ENCODE results near the gene OR4S2.

OR4S2 gene, protein sequence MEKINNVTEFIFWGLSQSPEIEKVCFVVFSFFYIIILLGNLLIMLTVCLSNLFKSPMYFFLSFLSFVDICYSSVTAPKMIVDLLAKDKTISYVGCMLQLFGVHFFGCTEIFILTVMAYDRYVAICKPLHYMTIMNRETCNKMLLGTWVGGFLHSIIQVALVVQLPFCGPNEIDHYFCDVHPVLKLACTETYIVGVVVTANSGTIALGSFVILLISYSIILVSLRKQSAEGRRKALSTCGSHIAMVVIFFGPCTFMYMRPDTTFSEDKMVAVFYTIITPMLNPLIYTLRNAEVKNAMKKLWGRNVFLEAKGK

DNA sequence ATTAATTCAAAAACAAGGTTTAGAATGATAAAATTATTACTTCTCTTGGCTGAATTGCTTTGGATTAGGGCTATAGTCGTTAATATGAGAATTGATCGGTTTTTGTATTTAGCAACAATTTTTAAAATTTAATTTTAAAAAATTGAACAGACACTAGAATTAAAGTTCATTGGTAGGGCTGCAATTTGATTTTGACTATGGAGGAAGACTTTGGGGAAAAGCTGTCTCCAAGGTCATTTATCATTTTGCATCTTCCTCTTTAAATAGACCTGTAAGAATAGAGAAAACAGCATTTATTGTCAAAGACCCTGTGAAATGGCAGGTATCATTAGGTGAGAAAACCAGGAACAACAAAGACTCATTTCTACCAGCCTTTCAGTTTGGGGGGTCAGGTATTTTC is at the start of gene OR4S2:
Gene OR4S2 (plus strand): TSS at position 301 of the 400 bp plus-strand sequence. CDS start 2,577 bp downstream, outside the sequence.
- H3K4me3 ChIP-seq (ENCODE audit: low read depth, low read length), result no peak within 1 kb of the TSS

GRCh38 chr11:55607545-55607944 is 40.6 kb upstream of the OR4S2 start, which contains the start of gene OR4C11:
OR4C11 (minus strand) TSS chr11:55607645; CDS start chr11:55604373, 3,272 bp downstream.
- no peak within 1 kb of the TSS for H3K4me3 ChIP-seq (ENCODE audit: low read depth, low read length)

- H3K4me3 ChIP-seq (ENCODE audit: low read depth, low read length), result no peak overlapping the region
These were observed 23.6 kb upstream of the OR4S2 start for GRCh38 chr11:55624531-55624930.

GRCh38 chr11:55634813-55635212 is 13.3 kb upstream of the OR4S2 start, which contains the start of gene OR4P4:
OR4P4 (plus strand) TSS chr11:55635113.
- no peak within 1 kb of the TSS for H3K4me3 ChIP-seq (ENCODE audit: low read depth, low read length)

DNA sequence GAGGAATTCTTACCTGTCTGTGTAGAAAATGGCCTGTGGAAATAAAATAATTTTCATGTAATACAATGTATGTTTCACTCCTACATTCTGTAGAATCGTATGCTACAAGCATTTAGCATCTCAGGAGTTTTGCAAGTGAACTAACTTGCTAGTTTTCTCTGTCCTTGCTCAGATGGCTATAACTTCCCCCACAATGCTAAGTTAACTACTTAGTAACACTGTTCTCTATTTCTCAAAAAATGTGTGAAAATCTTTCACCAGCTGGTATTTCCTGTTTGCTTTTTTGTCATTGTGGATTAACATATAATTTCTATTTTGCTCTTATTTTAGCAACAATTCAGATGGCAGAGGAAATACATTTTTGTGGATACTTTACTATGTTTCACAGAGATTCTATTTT is 4.4 kb downstream of the OR4S2 start:
- H3K4me3 ChIP-seq (ENCODE audit: low read depth, low read length), result no peak overlapping the region

DNA sequence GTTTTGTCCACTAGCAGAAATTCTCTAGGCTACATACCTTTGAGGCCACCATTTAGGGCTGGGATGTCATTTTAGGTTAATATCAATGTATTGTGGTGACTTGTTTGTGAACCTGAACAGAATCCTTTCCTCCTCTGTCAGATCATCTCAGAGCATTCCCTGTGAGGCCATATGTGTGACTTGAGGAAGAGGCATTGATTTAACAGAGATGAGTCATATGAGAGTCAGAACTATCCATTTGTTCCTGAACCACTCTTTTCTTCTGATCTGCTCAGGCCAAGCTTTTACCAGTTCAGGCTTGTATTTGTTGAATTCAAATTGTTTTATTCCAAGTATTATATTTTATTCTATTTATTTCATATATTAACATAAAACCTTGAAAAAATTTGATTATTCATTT is 7.0 kb downstream of the OR4S2 start:
- no peak overlapping the region for H3K4me3 ChIP-seq (ENCODE audit: low read depth, low read length)

GRCh38 chr11:55658031-55658573 is 10.0 kb downstream of the OR4S2 start:
- no peak overlapping the region for H3K4me3 ChIP-seq (ENCODE audit: low read depth, low read length)

DNA sequence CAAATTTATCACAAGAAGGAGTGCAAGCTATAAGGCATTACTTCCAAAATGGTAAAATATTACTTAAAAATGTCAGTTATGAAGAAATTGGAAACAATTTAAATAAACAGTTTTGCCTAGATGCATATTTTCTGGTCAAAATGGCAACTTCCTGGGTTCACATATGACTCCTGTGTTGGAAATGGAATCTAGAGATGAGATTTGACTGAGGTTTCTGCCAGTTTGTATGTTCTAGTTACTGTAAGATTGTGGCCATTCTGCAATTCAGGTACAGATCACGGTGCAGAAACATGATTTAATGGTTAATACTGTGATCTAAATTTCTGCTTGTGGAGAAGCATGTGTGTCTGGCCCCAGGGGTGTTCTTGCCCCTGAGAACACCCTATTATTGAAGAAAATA is 10.5 kb downstream of the OR4S2 start:
- no peak overlapping the region for H3K4me3 ChIP-seq (ENCODE audit: low read depth, low read length)

- no peak within 1 kb of the TSS for H3K4me3 ChIP-seq (ENCODE audit: low read depth, low read length)
These were observed 13.8 kb downstream of the OR4S2 start, which contains the start of gene OR4C6 for GRCh38 chr11:55661901-55662300. OR4C6 (plus strand) TSS chr11:55662201; CDS start chr11:55665167, 2,966 bp downstream.

DNA sequence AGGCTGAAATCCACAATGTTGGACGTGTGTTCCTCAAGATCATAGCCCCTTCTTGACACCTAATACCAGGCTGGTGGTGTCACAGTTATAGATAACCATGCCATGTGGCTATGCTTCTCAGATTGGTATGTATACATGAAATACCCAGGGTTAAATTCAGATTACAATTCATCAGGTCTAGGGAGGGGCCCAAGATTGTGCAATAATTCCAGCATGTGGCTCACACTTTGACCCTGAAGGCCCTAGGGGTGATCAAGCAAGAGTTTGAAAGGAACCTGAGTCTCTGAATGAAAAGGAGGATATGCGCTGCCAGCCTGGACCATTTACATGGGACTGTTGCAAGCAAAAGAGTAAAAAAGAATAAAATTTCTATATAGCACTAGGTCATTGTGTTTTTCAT is 21.2 kb downstream of the OR4S2 start:
- H3K4me3 ChIP-seq (ENCODE audit: low read depth, low read length), result no peak overlapping the region

GRCh38 chr11:55673860-55674259 is 25.7 kb downstream of the OR4S2 start:
- H3K4me3 ChIP-seq (ENCODE audit: low read depth, low read length), result no peak overlapping the region

GRCh38 chr11:55697817-55698216 is 49.7 kb downstream of the OR4S2 start:
- H3K4me3 ChIP-seq (ENCODE audit: low read depth, low read length), result no peak overlapping the region

DNA sequence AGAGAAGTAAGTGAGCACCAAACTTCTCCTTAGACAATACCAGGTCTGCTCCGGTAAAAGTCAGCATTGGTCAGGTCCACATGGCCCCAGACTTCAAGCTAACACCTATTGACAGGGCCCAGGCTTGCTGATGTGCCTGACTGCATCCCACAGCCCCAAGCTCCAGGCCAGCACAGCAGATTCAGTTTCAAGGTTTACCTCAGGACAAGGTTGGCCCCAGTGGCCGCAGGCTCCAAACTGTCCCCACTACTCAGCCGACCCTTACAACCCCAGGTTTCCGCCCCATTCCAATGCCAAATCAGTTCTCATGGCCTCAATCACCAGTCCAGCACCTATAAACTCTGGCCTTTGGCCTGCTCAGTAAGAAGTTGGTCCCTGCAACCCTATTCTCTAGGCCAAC is 53.3 kb downstream of the OR4S2 start:
- no peak overlapping the region for H3K4me3 ChIP-seq (ENCODE audit: low read depth, low read length)

All from iPS-11a (cell line).